HG03442 (cell line): Measurements from ENCODE around the gene ANKRD13B.
A peak's percentile ranks its signal among the peaks of the same experiment; 100 is the strongest.

Experiments
- ATAC-seq: cut with Tn5 transposase; IDR thresholded peaks from one replicate; pipeline ENCODE4 v1.9.1; 2021; ENCODE audit warnings: mild to moderate bottlenecking, moderate library complexity; ENCODE audit not compliant: unreplicated experiment

ANKRD13B gene

GRCh38 chr17:29615492-29616299 is 22.8 kb downstream of the ANKRD13B start:
- peak; percentile 35 for ATAC-seq

DNA sequence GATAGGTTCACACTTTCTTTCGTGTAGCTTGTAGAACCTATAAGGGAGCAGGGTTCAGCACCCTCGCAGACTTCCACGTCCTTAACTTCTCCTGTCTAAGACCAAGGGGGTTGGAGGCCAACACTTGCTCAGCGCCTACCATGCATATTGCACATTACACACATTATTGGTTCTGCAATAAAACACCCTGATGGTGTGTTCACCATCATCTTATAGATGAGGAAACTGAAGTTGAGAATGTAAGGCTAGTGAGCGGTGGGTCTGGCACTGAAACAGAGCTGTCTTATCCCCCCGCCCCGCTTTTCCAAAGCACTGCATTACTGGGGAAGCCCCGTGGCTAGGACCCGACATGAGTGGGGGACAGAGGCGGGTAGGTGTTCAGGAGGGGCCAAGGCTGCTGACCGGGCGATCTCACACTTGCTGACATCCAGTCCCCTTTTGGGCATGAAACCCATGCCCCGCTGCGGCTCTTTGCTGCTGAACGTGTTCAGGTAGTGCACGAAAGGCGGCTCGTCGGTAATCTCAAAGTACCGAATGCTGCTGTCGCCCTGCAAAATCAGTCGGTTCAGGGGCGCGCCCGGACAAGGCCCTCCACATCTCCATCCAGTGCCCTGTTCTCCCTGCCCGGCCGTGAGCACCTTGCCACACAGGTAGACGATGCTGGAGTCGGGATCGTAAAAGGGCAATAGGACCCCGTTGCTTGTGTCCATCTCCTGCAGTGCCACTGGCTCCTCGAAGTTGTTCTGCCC is 23.5 kb downstream of the ANKRD13B start:
- no peak for ATAC-seq

- peak; percentile 32 for ATAC-seq
These were observed 24.2 kb downstream of the ANKRD13B start for GRCh38 chr17:29617125-29617480.

DNA sequence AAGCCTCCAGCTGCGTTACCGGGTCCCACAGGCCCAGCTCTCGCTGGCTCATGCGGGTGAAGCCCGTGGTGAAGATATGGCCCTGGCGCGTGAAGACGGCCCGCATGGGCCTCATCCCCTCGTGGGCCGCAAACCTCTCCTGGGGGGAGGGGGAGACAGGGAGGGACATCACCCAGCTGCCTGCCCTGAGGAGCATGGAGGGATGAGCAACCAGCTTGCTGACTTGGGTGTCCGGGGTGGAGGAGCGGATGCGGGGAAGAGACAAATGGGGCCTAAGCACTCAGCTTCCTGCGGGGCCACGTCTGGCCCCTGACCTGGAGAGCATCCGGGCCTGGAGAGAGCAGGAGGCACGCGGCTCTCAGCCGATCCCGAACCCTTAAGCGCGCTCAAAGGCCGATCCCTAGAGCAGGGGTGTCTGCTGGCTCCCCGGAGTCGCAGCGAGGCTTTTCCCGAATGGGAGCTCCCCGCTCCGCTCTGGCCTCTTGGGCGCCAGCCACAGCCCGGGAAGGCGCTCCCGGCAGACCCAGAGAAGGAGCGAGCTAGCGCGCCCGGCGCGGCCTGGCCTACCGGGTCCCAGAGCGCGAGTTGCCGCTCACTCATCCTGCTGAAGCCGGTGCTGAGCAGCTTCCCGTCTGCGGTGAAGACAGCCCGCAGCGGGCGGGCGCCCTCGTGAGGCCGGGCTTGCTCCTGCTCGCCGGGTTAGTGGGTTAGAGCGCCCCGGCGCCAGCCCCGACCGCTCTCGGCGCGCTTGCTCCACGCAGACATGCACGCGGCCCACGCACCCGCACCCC is 24.7 kb downstream of the ANKRD13B start:
- peak; percentile 26 for ATAC-seq

GRCh38 chr17:29618272-29619065 is 25.5 kb downstream of the ANKRD13B start:
- ATAC-seq, result no peak

- no peak for ATAC-seq
These were observed 26.3 kb downstream of the ANKRD13B start for GRCh38 chr17:29619251-29619650.

DNA sequence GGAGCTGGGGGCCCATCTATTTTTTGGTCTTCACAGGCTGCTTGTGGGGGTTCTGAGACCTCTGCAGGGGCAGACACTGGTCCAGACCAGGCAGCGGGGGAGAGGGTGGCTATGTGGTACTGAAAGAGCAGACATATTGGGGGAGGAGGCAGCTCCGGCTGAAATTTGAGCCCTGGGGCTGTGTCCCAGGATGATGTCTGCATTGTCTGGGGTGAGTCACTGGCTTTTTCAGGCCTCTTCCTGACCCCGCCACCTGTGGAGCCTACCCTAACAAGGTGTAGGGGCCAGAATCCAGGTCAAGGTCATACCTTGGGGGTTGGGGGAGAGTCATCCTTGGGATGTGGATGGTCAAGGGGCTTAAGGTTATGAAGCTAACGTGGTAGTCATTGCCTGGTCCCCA is 27.3 kb downstream of the ANKRD13B start:
- ATAC-seq, result no peak

- ATAC-seq, result no peak
These were observed 28.0 kb downstream of the ANKRD13B start for GRCh38 chr17:29620779-29621500.

- ATAC-seq, result no peak
These were observed 28.8 kb downstream of the ANKRD13B start for GRCh38 chr17:29621751-29622194.

DNA sequence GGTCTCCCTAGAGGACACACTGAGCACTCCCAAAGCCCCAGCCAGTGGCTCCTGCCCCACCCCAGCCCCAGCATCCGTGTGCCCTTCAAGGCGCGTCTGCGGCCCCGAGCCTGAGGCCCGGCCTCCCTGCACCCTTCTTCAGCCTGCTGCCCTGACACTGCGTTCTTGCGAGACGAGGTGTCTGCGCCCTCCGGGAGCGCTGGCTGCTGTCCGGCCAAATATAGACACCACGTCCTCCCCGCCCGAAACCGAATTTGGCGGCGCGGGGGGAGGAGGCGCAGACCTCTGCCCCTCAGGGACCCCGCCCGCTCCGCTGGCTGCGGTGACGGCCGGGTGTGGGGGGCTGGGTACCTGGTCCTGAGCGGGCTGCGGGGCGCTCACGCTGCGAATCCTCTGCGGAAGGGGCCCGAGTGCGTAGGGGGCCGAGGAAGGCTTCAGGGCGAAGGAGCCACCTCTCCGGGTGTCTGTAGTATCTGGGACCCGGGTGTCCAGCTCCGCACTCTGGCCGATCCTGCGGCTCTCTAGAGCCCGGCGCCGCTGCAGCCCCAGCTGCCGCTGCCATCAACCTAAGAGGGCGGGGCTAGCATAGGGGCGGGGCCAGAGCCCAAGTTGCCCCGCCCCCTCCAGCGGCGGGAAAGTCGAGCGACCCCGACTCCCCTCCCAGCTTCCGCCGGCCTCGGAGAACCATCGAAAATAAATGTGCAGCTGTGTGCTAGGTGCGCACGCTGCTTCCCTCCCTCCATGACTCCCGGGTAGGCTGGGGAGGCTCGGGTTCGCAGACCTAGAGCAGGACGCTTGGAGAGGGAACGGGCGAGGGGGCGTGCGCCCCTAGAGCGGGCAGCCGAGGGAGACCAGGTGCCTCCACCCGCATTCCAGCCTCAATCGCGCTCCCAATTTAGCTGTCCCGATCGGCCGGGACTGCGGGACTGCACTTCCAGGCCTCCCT is 29.7 kb downstream of the ANKRD13B start, which contains the start of gene CORO6:
Gene CORO6 (minus strand): TSS at position 576 of the 946 bp plus-strand sequence. CDS start 1,491 bp downstream, outside the sequence.
- ATAC-seq, result peak; percentile 37

DNA sequence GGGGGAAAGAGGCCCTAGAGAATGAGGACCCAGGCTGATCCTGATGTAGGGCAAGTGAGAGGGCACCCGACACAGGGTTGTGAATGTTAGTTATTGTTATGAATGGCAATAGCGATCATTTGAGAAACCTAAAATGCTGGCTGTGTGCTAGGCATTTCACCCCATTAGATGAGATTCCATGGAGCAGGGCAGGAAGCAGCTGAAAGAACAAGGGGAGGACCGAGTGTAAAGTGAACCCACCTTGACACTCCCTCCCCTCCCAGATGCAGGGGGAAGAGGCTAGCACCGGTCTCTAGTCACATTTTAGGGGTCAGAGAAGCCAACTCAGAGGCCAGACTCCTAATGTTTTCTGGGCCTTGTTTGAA is 30.3 kb downstream of the ANKRD13B start:
- no peak for ATAC-seq

GRCh38 chr17:29624586-29624985 is 31.7 kb downstream of the ANKRD13B start:
- ATAC-seq, result no peak

DNA sequence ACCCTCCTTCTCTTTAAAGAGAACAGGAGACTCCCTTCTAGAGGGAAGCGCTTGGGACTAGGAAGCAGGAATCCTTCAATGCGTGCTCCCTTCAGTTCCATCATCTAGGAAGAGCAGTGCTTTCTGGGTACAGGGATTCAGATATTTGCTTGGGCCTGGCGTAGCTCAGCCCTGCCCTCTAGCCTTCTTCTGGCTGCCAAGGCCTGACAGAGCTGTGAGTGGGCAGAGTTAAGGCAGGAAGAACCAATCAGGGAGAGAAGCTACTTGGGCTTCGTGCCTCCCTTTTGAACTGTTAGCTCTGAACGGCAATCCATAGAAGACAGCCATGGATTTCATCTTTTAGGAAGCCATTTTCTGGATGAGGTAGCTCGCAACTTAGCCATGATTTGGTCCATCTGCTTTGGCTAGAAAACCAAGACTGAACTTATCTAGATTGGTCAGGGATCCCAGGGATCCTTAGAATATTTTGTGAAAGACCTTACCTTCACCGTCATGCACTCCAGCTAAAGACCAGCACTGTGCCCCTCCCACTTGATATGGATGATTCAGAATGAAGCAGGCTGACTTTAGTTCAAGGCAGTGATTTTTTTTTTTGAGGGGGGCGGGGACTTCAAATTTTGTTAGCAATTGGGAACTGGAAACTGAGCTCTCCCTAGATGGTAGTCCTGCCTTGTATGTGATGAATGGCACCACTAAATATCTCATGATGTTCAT is 32.3 kb downstream of the ANKRD13B start:
- ATAC-seq, result no peak

DNA sequence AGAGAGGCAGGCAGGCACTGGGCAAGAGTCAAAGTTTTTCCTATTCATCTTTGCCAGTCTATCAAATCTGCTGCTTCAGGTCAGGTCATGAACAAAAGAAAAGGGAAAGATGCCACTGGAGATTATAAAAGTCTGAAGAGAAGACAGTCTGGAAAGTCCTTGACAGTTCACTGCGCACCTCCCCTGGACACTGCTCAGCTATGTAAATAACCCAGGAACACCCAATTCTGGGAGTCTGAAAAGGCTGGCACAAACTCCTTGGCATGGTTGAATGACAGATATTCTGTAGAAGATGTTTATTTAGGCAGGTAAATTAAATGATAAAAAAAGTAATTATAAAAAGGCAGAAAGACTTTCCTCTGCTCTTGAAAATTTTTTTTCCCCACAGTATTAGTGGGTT is 35.0 kb downstream of the ANKRD13B start:
- ATAC-seq, result no peak

DNA sequence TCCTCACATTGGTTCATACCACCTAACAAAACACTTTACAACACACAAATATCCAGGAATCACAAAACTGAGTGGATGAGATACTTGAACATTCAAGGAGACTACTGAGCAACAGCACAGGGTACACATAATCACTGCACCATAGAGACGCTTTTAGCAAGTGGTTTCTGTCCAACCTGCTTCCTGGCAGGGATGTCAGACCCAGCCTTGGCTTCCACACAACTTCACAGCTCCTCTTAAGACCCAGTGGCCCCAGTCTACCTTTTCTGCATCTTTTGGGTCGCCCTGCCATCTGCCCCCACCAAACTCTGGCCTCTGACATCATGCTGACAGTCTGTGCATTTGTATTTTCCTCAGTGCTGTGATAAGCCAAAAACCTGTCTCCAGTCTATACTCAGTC is 35.7 kb downstream of the ANKRD13B start:
- no peak for ATAC-seq

DNA sequence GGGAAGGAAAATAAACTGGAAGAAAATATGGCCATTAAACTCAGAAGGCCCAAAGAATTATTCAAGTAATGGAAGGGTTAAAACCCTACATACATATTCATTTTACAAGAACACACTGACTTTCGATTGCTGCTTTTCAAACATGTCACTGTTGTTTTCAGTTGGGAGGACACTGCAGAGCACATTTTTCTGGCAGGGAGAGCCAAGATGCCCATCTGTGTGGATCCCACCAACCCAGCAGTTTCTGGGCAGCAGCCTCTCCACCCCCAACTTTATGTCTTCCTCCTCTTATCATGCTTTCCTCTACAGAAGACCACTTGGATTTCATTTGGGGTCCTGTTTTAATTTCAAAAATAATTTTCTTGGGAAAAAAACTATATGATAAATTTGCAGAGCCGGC is 36.9 kb downstream of the ANKRD13B start:
- no peak for ATAC-seq

DNA sequence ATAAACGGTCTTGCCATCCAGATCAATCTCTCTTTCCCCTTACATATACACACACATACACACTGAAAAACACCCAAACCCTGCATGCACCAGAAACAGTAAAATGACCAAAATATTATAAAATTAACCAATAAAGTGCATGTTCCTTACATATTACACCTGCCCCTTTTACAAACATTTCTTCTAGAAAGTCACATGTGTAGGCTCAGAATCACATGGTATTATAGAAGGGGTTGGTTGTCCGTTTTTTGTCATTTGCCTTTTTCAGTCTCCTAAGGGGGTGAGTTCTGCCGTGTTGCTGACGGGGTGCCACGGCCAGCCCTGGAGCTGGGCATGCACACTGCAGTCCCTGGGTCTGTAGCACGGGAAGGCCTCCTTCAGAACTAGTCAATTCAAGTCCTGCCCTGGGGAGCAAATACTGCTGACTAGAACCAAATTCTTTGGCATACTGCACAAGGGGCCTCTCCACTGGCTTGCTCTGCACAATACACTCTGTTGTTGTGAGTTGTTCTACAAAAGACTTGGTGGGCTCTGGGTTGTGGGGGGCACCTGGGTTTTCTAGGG is 37.8 kb downstream of the ANKRD13B start:
- ATAC-seq, result no peak

DNA sequence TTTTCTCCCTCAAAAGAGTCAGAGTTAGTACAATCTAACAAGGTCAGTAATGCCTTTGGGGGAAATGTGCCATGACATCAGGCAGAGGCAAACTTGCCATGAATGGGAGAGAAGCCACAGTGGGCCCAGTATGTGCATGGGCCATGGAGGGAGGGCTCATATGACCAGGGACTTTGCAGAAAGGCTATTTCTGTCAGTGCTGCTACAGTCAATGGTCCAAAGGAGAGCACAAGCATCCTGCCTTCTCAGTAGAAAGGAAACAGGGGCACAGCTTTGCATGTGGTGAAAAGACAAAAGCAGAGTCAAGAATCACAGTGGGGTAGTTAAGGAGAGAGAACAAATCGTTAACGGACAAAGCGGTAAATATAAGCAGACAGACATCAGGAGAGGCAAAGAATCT is 41.0 kb downstream of the ANKRD13B start:
- no peak for ATAC-seq
